IMR-90 (cell line): ENCODE data around the gene SP140L.

Experiments
- BHLHE40 ChIP-seq: fragments of 150-350 bp; IDR thresholded peaks from 2 replicates; pipeline ENCODE4 v1.6.1; 2016; ENCODE audit warnings: mild to moderate bottlenecking, low read depth, low read length
- MXI1 ChIP-seq: IDR thresholded peaks from 2 replicates; pipeline ENCODE4 v1.6.1; 2012; ENCODE audit warnings: low read depth, mild to moderate bottlenecking, low read length, moderate library complexity, borderline replicate concordance
- POLR2A ChIP-seq: IDR thresholded peaks from 2 replicates; pipeline ENCODE4 v1.6.1; 2012; ENCODE audit warnings: mild to moderate bottlenecking, low read depth, low read length
- RFX5 ChIP-seq: IDR thresholded peaks from 2 replicates; pipeline ENCODE4 v1.8.0; 2012; ENCODE audit warnings: low read depth, mild to moderate bottlenecking, low read length, moderate library complexity
- SMC3 ChIP-seq: fragments of 150-350 bp; IDR thresholded peaks from 2 replicates; pipeline ENCODE4 v1.6.1; 2016; ENCODE audit warnings: low read depth, mild to moderate bottlenecking, antibody characterized with exemption, low read length, moderate library complexity
- TF ChIP-seq, protein P1 (sequence below): conservative IDR thresholded peaks from 2 replicates; pipeline ENCODE4 v1.5.1; 2012; ENCODE audit warnings: mild to moderate bottlenecking, low read depth, low read length, improper control_type of control experiment

DNA sequence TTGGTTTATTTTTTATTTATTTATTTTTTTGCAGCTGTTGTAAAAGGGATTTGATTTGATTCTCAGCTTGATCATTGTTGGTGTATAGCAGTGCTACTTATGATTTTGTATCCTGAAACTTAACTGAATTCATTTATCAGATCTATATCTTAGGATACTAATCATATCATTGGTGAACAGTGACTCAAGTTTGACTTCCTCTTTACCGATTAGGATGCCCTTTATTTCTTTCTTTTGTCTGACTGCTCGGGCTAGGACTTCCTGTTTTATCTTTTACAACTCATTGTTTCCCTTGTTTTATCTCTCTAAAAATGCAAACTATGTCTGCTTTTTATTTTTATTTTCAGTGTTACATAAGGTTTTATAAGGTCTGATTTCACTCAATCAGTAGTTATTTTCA is 112.6 kb downstream of the SP140L start:
- TF ChIP-seq RFX5, result no peak
- TF ChIP-seq, protein P1, sequence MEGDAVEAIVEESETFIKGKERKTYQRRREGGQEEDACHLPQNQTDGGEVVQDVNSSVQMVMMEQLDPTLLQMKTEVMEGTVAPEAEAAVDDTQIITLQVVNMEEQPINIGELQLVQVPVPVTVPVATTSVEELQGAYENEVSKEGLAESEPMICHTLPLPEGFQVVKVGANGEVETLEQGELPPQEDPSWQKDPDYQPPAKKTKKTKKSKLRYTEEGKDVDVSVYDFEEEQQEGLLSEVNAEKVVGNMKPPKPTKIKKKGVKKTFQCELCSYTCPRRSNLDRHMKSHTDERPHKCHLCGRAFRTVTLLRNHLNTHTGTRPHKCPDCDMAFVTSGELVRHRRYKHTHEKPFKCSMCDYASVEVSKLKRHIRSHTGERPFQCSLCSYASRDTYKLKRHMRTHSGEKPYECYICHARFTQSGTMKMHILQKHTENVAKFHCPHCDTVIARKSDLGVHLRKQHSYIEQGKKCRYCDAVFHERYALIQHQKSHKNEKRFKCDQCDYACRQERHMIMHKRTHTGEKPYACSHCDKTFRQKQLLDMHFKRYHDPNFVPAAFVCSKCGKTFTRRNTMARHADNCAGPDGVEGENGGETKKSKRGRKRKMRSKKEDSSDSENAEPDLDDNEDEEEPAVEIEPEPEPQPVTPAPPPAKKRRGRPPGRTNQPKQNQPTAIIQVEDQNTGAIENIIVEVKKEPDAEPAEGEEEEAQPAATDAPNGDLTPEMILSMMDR, result no peak
- no peak for TF ChIP-seq BHLHE40
- no peak for TF ChIP-seq POLR2A
- TF ChIP-seq MXI1, result no peak
- no peak for TF ChIP-seq SMC3
